Measurements from ENCODE around the gene SEC24C.

DNA sequence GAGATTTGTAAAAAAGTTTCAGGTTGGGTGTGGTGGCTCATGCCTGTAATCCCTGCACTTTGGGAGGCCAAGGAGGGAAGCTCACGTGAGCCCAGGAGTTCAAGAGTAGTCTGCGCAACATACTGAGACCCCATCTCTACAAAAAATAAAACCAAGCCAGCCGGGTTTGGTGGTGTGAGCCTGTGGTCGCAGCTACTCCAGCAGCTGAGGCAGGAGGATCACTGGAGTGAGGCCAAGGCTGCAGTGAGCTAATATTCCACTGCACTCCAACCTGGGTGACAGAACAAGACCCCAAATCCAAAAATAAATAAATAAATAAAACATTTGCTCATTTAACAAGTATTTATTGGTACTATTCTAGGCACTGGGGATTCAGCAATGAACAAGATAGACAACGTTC, 36.1 kb downstream of the SEC24C start:
- TF ChIP-seq FOS (IDR thresholded peaks at IDR 0.05; ENCODE audit: low read depth, low read length) = no peak
- TF ChIP-seq CTCF (conservative IDR thresholded peaks at IDR 0.05; ENCODE audit: low read depth, low read length) = no peak
- TF ChIP-seq POLR2A (IDR thresholded peaks at IDR 0.05; ENCODE audit: low read depth, low read length) = no peak
- TF ChIP-seq RFX5 (IDR thresholded peaks at IDR 0.05; ENCODE audit: low read depth, low read length) = no peak
- no peak for TF ChIP-seq CEBPB (IDR thresholded peaks at IDR 0.05; ENCODE audit: low read depth, low read length)
- TF ChIP-seq SMC3 (IDR thresholded peaks at IDR 0.05; ENCODE audit: low read depth, low read length) = no peak

Data from IMR-90 (cell line).